Fibroblast of upper back skin (primary cell): ENCODE results near the gene FRAS1.

Experiments
- DNase-seq: peaks from one replicate; pipeline ENCODE4 v3.0.0-alpha.2; 2013

FRAS1 gene

GRCh38 chr4:78331186-78331585, 274.1 kb downstream of the FRAS1 start:
- DNase-seq, result no peak

GRCh38 chr4:78331965-78332364, 274.8 kb downstream of the FRAS1 start:
- DNase-seq, result no peak

DNA sequence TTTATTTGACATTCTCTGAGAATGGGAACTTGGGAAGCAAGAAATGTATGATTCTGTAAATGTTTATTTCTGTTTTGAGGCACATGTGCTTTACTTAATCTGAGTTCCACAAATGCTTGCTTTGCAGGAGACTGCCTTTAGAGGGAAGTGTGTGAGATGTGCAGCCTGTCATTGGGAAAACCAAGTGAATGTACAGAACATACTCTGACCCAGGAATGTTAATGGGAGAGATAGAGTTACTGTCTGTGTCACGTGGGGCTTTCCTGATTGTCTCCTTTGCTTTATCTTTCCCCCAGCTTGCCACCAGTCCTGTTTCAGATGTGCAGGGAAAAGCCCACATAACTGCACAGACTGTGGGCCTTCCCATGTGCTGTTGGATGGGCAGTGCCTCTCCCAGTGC, 275.9 kb downstream of the FRAS1 start:
- no peak for DNase-seq

DNA sequence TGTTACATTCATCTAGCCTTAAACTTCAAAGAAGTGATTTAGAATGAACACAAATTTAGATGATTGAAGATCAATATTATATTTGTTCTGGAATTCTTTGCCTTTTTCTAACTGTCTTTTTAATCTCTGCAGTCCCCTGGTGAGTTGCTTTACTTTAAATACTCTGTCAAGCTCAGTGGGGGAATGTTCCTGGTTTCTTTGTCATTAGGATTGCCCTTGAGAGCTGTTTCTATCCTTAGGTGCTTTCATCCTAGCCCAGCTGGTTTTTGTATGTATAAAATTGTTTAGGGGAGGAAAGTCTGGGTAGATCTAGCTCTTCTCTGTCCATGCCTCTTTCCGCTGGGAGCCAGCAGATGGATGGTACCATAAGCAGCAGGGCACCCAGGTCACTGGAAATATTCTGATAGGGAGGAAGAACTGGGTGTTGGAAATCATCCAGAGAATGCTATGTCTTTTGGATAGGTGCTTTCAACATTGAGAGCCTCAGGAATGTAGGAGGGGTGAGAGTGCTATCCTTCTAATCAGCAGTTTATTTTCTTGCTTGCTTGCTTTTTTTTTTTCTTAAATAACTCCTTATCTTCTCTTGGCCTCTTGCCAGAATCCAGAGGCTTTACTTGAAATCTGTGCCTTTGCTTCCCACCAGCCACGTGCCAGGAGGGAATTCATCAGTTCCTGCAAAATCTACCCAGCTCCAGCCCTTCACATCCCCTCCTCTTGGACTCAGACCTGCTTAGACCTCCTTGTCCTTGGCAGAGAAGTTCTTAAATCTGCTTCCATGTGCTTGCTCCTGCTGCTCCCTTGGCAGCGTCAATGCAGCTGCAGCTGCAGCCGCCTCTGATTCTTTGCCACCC, 279.2 kb downstream of the FRAS1 start:
- DNase-seq, result peak; percentile 18

DNA sequence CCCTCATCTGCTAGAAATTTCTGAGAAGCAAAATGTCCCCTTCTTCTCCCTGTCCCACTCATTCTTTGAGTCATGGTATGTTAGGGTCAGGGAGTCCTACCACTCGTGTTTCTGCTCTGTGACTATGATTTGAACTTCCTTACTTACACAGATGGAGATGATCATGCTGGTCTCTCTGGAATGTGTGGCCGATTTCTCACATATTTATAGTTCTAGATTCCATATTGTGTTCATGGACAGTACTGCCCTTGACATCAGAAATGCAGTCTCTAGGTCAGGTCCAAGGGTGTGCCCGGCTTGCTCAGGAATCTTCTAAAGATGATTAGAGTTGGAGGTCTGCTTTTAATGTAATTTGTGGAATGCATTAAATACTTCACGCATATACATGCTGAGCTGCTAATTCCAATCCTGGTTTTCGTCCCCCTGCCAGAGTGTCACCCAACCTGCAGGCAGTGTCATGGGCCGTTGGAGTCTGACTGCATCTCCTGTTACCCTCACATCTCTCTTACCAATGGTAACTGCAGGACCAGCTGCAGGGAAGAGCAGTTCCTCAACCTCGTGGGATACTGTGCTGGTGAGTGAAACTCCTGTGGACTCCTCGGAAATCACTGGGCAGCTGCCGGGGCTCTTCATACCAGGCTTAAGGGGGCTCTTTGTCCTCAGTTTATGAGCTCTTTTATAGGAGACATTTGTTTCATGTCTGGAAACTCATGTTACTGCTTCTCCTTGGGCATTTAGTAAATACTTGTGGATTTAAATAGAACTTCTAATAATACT, 280.3 kb downstream of the FRAS1 start:
- DNase-seq, result peak; percentile 45

DNA sequence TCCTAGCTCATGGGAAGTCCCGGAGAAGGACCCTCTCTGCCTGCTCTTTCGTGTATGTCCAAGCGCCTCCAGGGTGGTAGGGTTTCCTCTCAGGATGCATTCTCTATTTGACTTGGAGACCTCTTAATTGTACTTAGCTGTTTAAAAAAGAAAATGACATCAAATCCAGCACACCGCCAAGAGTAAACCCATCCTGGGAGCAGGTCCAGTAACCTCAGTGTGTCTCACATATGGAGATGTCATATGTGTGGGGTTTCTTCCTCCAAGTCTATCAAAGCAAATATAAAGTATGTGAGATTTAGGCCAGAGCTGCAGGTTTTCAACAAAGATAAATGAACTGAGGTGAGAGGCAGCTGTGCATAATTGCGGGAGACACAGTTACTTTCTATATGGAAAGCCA, 285.0 kb downstream of the FRAS1 start:
- no peak for DNase-seq

GRCh38 chr4:78343682-78344081, 286.6 kb downstream of the FRAS1 start:
- DNase-seq, result no peak

GRCh38 chr4:78345237-78345636, 288.1 kb downstream of the FRAS1 start:
- no peak for DNase-seq

DNA sequence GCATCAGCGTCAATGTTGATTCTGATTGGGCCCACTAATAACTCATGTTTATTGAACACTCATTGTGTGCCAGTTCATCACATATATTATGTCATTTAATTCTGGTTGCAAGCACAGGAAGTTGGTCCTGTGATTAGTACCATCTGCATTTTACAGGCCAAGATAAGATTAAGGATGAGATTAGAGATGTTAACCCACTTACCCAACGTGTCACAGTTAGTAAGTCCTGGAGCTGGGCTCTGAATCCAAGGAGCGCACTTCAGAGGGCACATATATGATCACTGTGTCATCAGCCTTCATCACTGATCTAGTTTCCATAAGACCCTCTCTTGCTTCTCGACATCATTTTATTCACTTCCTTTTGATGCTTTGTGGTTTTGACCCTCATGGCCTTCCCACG, 289.1 kb downstream of the FRAS1 start:
- DNase-seq, result no peak

- DNase-seq, result no peak
Measured at GRCh38 chr4:78347527-78347926, 290.4 kb downstream of the FRAS1 start.

DNA sequence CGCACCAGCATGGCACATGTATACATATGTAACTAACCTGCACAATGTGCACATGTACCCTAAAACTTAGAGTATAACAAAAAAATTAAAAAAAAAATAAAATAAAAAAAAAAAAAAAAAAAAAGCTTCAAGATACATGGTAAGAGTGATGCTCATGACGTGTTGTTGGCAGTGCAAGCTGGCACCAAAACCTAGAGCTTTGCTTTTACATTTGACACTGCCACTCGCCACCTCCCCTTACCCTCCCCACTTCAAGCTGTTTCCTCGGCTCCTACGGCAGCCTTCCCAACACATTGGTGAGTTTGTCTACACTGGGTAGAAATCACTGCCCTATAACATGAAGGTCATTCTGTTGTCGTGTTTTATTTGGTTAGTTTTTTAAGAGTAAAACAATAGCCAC, 296.8 kb downstream of the FRAS1 start:
- DNase-seq, result no peak

DNA sequence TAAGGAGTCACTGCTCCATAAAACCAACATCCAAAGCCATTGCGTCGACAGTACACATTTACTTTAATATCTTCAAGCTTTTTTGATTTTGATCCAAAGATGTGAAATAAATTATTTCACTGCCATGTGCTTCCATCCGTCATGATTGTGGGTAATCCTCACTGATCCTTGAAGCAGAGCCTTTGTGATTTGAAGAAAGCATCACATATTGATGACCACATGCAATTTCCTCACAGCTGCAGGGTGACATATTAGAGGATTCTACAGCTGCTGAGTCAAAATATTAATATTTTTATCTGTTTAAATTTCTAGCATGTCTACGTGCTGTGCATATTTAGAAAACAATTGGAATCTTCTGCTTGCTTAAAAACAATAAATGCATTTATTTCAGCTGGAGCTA, 297.7 kb downstream of the FRAS1 start:
- DNase-seq, result no peak

GRCh38 chr4:78355306-78355705, 298.2 kb downstream of the FRAS1 start:
- DNase-seq, result peak; percentile 46

DNA sequence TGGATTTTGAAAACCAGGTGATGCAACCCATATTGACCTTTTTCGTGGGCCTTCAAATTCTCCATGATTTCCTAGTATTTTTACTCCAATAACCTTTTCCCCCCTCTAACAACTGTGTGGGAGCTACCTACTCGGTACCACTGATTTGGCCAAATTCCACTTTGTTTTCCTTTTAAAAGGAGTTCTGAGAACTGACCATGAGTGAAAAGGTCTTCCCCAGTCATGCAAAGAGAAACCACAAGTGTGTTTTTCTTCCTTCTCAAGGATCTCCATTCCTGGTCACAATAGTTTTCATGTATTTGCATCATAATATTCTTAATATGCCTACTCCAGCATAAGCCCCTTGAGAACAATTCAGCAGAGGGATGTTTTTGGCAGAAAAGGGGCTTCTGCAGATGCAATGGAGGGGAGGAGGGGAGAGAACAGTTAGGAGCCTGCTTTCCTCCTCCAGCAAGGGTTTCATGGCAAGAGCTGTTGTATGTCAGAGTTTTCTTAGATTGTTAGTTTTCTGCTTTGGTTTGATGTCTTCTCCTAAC, 299.2 kb downstream of the FRAS1 start:
- DNase-seq, result peak; percentile 30

- no peak for DNase-seq
Measured at GRCh38 chr4:78357122-78357521, 300.0 kb downstream of the FRAS1 start.

DNA sequence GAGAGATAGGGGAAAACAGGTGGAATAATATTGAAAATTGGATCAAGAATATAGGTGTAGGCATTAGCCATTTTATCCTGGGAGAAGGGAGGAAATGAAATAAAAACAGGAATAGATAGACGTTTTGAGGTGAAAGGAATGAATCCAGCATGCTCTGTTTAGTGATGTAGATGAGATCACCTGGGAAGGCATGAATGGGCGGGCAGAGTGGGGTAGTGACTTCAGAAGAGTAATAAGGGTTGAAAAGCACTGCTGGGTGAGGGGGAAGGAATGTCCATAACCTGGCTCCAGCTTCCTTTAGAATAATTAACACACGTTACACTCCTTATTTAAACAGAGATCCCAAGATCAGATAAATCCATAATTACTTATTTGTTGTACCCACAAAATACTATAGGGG, 303.3 kb downstream of the FRAS1 start:
- no peak for DNase-seq

- DNase-seq, result no peak
Measured at GRCh38 chr4:78361621-78362120, 304.5 kb downstream of the FRAS1 start.

DNA sequence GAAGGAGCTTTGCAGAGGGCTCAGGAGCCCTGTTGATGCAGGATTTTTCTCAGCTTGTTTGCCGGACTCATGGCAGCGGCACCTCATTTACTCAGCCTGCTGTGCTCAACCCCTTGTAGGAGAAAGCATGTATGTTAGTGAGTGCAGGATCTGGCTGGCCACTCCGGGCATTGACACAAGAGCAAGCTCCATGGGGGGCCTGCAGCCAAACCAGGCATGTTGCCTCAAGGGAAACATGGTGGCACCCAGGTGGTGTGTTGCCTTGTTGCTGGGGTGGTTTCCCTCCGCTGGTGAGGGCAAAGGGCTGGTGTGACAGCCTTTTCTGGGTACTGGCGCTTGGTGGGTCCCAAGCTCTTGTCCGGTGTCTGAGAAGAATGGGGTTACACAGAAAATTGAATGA, 305.2 kb downstream of the FRAS1 start:
- DNase-seq, result no peak

- DNase-seq, result no peak
Measured at GRCh38 chr4:78363031-78363570, 306.0 kb downstream of the FRAS1 start.

GRCh38 chr4:78369679-78370078, 312.6 kb downstream of the FRAS1 start:
- DNase-seq, result peak; percentile 72

- peak; percentile 54 for DNase-seq
Measured at GRCh38 chr4:78370631-78371372, 313.7 kb downstream of the FRAS1 start.

GRCh38 chr4:78372355-78372988, 315.3 kb downstream of the FRAS1 start:
- DNase-seq, result no peak
